ENCODE results near the gene CHMP6.

The CHMP6 gene

GRCh38 chr17:80970762-80971703, 20.6 kb upstream of the CHMP6 start:
- no peak for DNase-seq (ENCODE audit: low read depth)

- DNase-seq (ENCODE audit: low read depth), result no peak
These were observed 19.8 kb upstream of the CHMP6 start for GRCh38 chr17:80971704-80972304.

GRCh38 chr17:80976701-80977100, 14.9 kb upstream of the CHMP6 start:
- DNase-seq (ENCODE audit: low read depth), result no peak

GRCh38 chr17:80977172-80977571, 14.5 kb upstream of the CHMP6 start:
- DNase-seq (ENCODE audit: low read depth), result no peak

- DNase-seq (ENCODE audit: low read depth), result no peak
These were observed 12.8 kb upstream of the CHMP6 start for GRCh38 chr17:80978499-80979497.

GRCh38 chr17:80979547-80980378, 11.9 kb upstream of the CHMP6 start:
- no peak for DNase-seq (ENCODE audit: low read depth)

GRCh38 chr17:80980397-80981061, 11.1 kb upstream of the CHMP6 start:
- no peak for DNase-seq (ENCODE audit: low read depth)

GRCh38 chr17:80981062-80981902, 10.4 kb upstream of the CHMP6 start:
- no peak for DNase-seq (ENCODE audit: low read depth)

GRCh38 chr17:80981929-80982425, 9.7 kb upstream of the CHMP6 start:
- DNase-seq (ENCODE audit: low read depth), result no peak

GRCh38 chr17:80982426-80982974, 9.1 kb upstream of the CHMP6 start:
- DNase-seq (ENCODE audit: low read depth), result no peak

- DNase-seq (ENCODE audit: low read depth), result no peak
These were observed 8.1 kb upstream of the CHMP6 start for GRCh38 chr17:80983545-80983944.

- DNase-seq (ENCODE audit: low read depth), result peak; percentile 81
These were observed 6.9 kb upstream of the CHMP6 start for GRCh38 chr17:80984749-80985148.

- no peak for DNase-seq (ENCODE audit: low read depth)
These were observed 5.6 kb upstream of the CHMP6 start for GRCh38 chr17:80986046-80986445.

- no peak for DNase-seq (ENCODE audit: low read depth)
These were observed 4.7 kb upstream of the CHMP6 start for GRCh38 chr17:80986816-80987475.

- no peak for DNase-seq (ENCODE audit: low read depth)
These were observed 3.6 kb upstream of the CHMP6 start for GRCh38 chr17:80987941-80988461.

- no peak for DNase-seq (ENCODE audit: low read depth)
These were observed 2.1 kb upstream of the CHMP6 start for GRCh38 chr17:80989586-80989913.

GRCh38 chr17:80990921-80991644, 558 bp upstream of the CHMP6 start:
- no peak for DNase-seq (ENCODE audit: low read depth)
